ENCODE measurements around the gene EPAS1. TPM values are rescaled to one million over a fixed set of nuclear protein-coding genes. Genes with fewer than 3 reads are reported as not detected.

Gene EPAS1
- total and polyA plus RNA-seq, 8 donors = 190 to 962 (median 244) TPM

DNA sequence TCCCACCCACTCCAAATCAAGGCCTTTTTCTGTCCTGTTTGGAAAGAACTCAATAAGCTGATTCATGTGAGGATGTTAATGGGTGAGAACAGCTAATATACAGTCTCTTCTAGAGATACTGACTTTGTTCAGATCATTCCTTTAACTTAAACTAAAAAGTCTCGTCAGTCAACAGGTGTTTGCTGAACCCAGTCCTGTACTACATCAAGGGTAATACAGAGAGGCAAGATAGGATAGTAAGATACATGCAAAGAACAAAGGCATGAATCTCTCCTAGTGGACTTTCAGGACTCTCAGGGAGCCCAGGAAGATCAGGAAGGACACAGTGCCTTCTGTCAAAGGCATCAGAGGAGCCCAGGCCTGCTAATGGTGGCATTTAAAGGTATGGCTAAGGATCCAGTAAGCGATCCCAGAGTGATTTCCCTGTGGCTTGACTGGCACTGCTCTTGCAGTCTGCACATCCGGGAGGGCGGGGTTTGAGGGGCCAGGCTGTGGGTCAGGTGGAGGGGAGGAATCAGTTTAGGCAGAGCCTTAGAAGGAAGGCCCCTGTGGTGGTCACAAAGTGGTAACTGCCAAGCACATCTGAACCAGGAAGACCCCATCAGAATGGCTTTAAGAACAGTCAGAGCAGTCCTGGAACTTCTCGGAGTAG lies 54.0 kb downstream of the EPAS1 start:
- H3K27me3 ChIP-seq = no peaks in the 10 kb centered on the region
- H3K36me3 ChIP-seq = peaks cover 0 to 66% of the 10 kb centered on the region in 2 donors
- ATAC-seq (peak; percentile 6), DNase-seq (no peak)
- H3K4me1 ChIP-seq = peaks cover 0 to 75% of the 10 kb centered on the region in 2 donors
- peak overlapping the region in 1 of 2 donors; percentile 13 for H3K4me3 ChIP-seq
- no peaks in the 10 kb centered on the region for H3K9me3 ChIP-seq
- TF ChIP-seq, protein P1, sequence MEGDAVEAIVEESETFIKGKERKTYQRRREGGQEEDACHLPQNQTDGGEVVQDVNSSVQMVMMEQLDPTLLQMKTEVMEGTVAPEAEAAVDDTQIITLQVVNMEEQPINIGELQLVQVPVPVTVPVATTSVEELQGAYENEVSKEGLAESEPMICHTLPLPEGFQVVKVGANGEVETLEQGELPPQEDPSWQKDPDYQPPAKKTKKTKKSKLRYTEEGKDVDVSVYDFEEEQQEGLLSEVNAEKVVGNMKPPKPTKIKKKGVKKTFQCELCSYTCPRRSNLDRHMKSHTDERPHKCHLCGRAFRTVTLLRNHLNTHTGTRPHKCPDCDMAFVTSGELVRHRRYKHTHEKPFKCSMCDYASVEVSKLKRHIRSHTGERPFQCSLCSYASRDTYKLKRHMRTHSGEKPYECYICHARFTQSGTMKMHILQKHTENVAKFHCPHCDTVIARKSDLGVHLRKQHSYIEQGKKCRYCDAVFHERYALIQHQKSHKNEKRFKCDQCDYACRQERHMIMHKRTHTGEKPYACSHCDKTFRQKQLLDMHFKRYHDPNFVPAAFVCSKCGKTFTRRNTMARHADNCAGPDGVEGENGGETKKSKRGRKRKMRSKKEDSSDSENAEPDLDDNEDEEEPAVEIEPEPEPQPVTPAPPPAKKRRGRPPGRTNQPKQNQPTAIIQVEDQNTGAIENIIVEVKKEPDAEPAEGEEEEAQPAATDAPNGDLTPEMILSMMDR (IDR thresholded peaks at IDR 0.05) = no peak
- peak overlapping the region; percentile 58 to 60 for H3K27ac ChIP-seq
- intact Hi-C loops (cut with DNase I) = loop anchor here in 1 of 2 donors (10.0 kb wide), 1 partner anchor 46 kb away; no protein-coding TSS in a partner anchor

DNA sequence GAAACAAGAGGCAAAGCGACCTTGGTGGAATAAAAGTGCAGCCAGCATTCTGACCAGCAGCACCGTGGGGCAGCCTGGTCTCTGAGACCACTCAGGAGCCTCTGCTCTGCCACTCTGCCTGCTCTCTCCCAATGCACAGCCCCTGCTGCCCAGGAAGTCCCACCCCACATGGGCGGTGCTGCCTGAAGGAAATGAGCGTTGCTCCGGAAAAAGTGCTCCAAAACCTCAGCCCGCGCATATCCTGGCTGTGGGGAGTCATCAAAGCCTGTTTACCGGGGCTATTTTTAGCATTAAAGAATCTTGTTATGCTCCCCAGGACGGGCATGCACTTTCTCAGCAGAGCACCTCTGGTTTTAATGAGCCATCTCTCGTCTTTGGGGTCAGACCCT lies 54.5 kb downstream of the EPAS1 start:
- DNase-seq (peak in 2 of 4 donors; percentile 57 to 78), ATAC-seq (peak; percentile 53)
- Histone ChIP-seq H3K27ac (peak overlapping the region; percentile 58 to 60), H3K36me3 (peaks cover 0 to 68% of the 10 kb centered on the region in 2 donors), H3K9me3 (no peaks in the 10 kb centered on the region), H3K4me3 (peak overlapping the region in 1 of 2 donors; percentile 13), H3K27me3 (no peaks in the 10 kb centered on the region), H3K4me1 (peaks cover 0 to 71% of the 10 kb centered on the region in 2 donors)
- intact Hi-C loops (cut with DNase I) = loop anchor here in 1 of 2 donors (10.0 kb wide), 1 partner anchor 47 kb away; no protein-coding TSS in a partner anchor
- TF ChIP-seq, protein P1 (IDR thresholded peaks at IDR 0.05) = no peak

- TF ChIP-seq, protein P1 (IDR thresholded peaks at IDR 0.05) = no peak
- Histone ChIP-seq H3K4me3 (no peak overlapping the region), H3K4me1 (peaks cover 0 to 73% of the 10 kb centered on the region in 2 donors), H3K27me3 (no peaks in the 10 kb centered on the region), H3K27ac (peak overlapping the region; percentile 58 to 60), H3K36me3 (peaks cover 0 to 68% of the 10 kb centered on the region in 2 donors), H3K9me3 (no peaks in the 10 kb centered on the region)
- intact Hi-C loops (cut with DNase I) = loop anchor here in 1 of 2 donors (10.0 kb wide), 1 partner anchor 48 kb away; no protein-coding TSS in a partner anchor
- ATAC-seq = peak; percentile 11
- DNase-seq = no peak
Measured at GRCh38 chr2:46352621-46353020, 55.4 kb downstream of the EPAS1 start.

- TF ChIP-seq, protein P1 (IDR thresholded peaks at IDR 0.05) = no peak
- peak overlapping the region in 1 of 2 donors; percentile 40 for H3K27ac ChIP-seq
- H3K27me3 ChIP-seq = no peaks in the 10 kb centered on the region
- DNase-seq (no peak), ATAC-seq (no peak)
- H3K4me1 ChIP-seq = peaks cover 0 to 71% of the 10 kb centered on the region in 2 donors
- H3K36me3 ChIP-seq = peaks cover 0 to 68% of the 10 kb centered on the region in 2 donors
- H3K9me3 ChIP-seq = no peaks in the 10 kb centered on the region
- intact Hi-C loops (cut with DNase I) = loop anchor here in 1 of 2 donors (10.0 kb wide), 1 partner anchor 49 kb away; no protein-coding TSS in a partner anchor
- no peak overlapping the region for H3K4me3 ChIP-seq
Measured at GRCh38 chr2:46353509-46353908, 56.3 kb downstream of the EPAS1 start.

- Histone ChIP-seq H3K27me3 (no peaks in the 10 kb centered on the region), H3K9me3 (no peaks in the 10 kb centered on the region), H3K4me3 (no peak overlapping the region), H3K36me3 (peaks cover 0 to 74% of the 10 kb centered on the region in 2 donors), H3K4me1 (peaks cover 0 to 49% of the 10 kb centered on the region in 2 donors), H3K27ac (no peak overlapping the region)
- no peak for ATAC-seq
- intact Hi-C loops (cut with DNase I) = loop anchor here in 1 of 2 donors (10.0 kb wide), 1 partner anchor 51 kb away; no protein-coding TSS in a partner anchor
- TF ChIP-seq, protein P1 (IDR thresholded peaks at IDR 0.05) = no peak
- no peak for DNase-seq
Measured at GRCh38 chr2:46355756-46356155, 58.5 kb downstream of the EPAS1 start.
